Bone marrow (tissue), 2 donors: Measurements from ENCODE around the gene TRAF3.
A peak's percentile ranks its signal among the peaks of the same experiment; 100 is the strongest.
"Not testable (repeated sequence)": the region's sequence is repeated elsewhere in the genome, so short reads cannot be mapped to it uniquely, and the experiment has no call there.

ENCODE experiments used
- DNase-seq, 2 donors: peaks; one replicate each; lab custom pipeline; 2025; lab: John Stamatoyannopoulos, UW

Gene TRAF3

GRCh38 chr14:102923925-102924486 is 146.8 kb downstream of the TRAF3 start:
- DNase-seq = no peak

GRCh38 chr14:102924632-102925588 is 147.7 kb downstream of the TRAF3 start:
- no peak for DNase-seq

- DNase-seq = no peak
These were observed 148.4 kb downstream of the TRAF3 start for GRCh38 chr14:102925646-102926045.

GRCh38 chr14:102926104-102926503 is 148.9 kb downstream of the TRAF3 start:
- no peak for DNase-seq

GRCh38 chr14:102926840-102927239 is 149.6 kb downstream of the TRAF3 start:
- not testable (repeated sequence) for DNase-seq

GRCh38 chr14:102927346-102927877 is 150.2 kb downstream of the TRAF3 start:
- DNase-seq = no peak

GRCh38 chr14:102927878-102928411 is 150.7 kb downstream of the TRAF3 start:
- DNase-seq = no peak

- DNase-seq = peak; percentile 33 to 49
These were observed 151.4 kb downstream of the TRAF3 start for GRCh38 chr14:102928412-102929240.

- no peak for DNase-seq
These were observed 152.2 kb downstream of the TRAF3 start for GRCh38 chr14:102929241-102930137.

GRCh38 chr14:102930138-102930752 is 153.0 kb downstream of the TRAF3 start:
- DNase-seq = no peak

GRCh38 chr14:102930753-102931579 is 153.7 kb downstream of the TRAF3 start:
- DNase-seq = no peak

GRCh38 chr14:102931580-102932285 is 154.5 kb downstream of the TRAF3 start:
- DNase-seq = no peak

- no peak for DNase-seq
These were observed 155.4 kb downstream of the TRAF3 start for GRCh38 chr14:102932484-102933248.

GRCh38 chr14:102933618-102934231 is 156.5 kb downstream of the TRAF3 start:
- DNase-seq = no peak

- no peak for DNase-seq
These were observed 158.5 kb downstream of the TRAF3 start for GRCh38 chr14:102935756-102936155.

- DNase-seq = no peak
These were observed 160.3 kb downstream of the TRAF3 start for GRCh38 chr14:102937331-102938175.

GRCh38 chr14:102938191-102938590 is 160.9 kb downstream of the TRAF3 start:
- no peak for DNase-seq
